Transverse colon (tissue), 4 donors: ENCODE measurements around the gene WDR12. TPM values are rescaled to one million over a fixed set of nuclear protein-coding genes. Genes with fewer than 3 reads are reported as not detected.

Experiments
- DNase-seq: peaks from one replicate; pipeline ENCODE4 v3.0.0-alpha.2; 2019
- H3K27ac ChIP-seq, 4 donors: fragments of 200-600 bp; sonication (generic); 2 replicates each; pipeline ENCODE4 v1.5.1; 2016 to 2018; ENCODE audit warnings: inconsistent platforms in 4 of 4
- H3K27me3 ChIP-seq: fragments of 200-600 bp; sonication (generic); 2 replicates; pipeline ENCODE4 v1.5.1; 2017; ENCODE audit warnings: inconsistent platforms
- H3K36me3 ChIP-seq, 4 donors: fragments of 200-600 bp; sonication (generic); 2 replicates each; pipeline ENCODE4 v1.5.1; 2017 to 2019; ENCODE audit warnings: inconsistent platforms in 4 of 4
- H3K4me1 ChIP-seq, 4 donors: fragments of 200-600 bp; sonication (generic); 2 replicates each; pipeline ENCODE4 v1.5.1; 2017 to 2020; ENCODE audit warnings: inconsistent platforms in 4 of 4
- H3K4me3 ChIP-seq, 4 donors: fragments of 200-600 bp; sonication (generic); 1 replicate in 1 of 4; 2 replicates in 3 of 4; pipeline versions ENCODE4 v1.5.1 to v1.6.1; 2017 to 2019; ENCODE audit warnings: inconsistent platforms in 4 of 4
- H3K9me3 ChIP-seq, 2 donors: fragments of 200-600 bp; sonication (generic); 2 replicates each; pipeline ENCODE4 v1.5.1; 2017 to 2019; ENCODE audit warnings: inconsistent platforms in 2 of 2
- EP300 ChIP-seq: sonication (generic); formaldehyde crosslinking; IDR thresholded peaks from one replicate; pipeline ENCODE4 v1.6.1; 2017; ENCODE audit warnings: antibody characterized with exemption, low read depth
- POLR2A ChIP-seq: fragments of 450-650 bp; IDR thresholded peaks from one replicate; pipeline ENCODE4 v1.6.1; 2016; ENCODE audit warnings: antibody characterized with exemption, mild to moderate bottlenecking, moderate library complexity
- POLR2AphosphoS5 ChIP-seq, 3 donors: sonication (generic); formaldehyde crosslinking; IDR thresholded peaks; one replicate each; pipeline ENCODE4 v1.6.1; 2016; ENCODE audit warnings: antibody characterized with exemption in 3 of 3
- WGBS, 2 donors: methylation state at CpG; one replicate each; pipeline ENCODE4 v1.1.5; 2018; ENCODE audit warnings: low coverage in 1 of 2; 5-methylcytosine and 5-hydroxymethylcytosine counted together
- in situ Hi-C, 4 donors: fragments of 200-750 bp; cut with MboI; loops; one replicate each; pipeline versions ENCODE4 v1.15.0 to v1.15.1; 2017; ENCODE audit warnings: low sequenced_read_pairs in 3 of 4, low pct_ligation_motif_present in 1 of 4, low pct_unique_long_range_greater_than_20kb in 1 of 4
- intact Hi-C: fragments of 100-400 bp; cut with DNase I; formaldehyde crosslinking; loops from one replicate; pipeline ENCODE4 v1.15.1; 2023; ENCODE audit warnings: low total_unique reads
- total RNA-seq, 4 donors: library from RNA; depleted of rRNA; stranded (reverse); fragments of >200 nt; gene quantifications; one replicate each; pipeline ENCODE4 v1.1.0, GENCODE V29; 2016
- TF ChIP-seq, protein P1 (sequence below), 5 experiments: fragments of 200-600 bp in 3 of 5; fragments of 450-650 bp in 2 of 5; sonication (generic) in 3 of 5; IDR thresholded peaks; 1 replicate in 2 of 5; 2 replicates in 3 of 5; pipeline ENCODE4 v1.5.1; 2016 to 2017; ENCODE audit warnings: antibody characterized with exemption in 5 of 5, inconsistent platforms in 3 of 5, mild to moderate bottlenecking in 2 of 5, moderate library complexity in 1 of 5

WDR12 gene
- total RNA-seq, 4 donors from 2014 or later, result 2.2 to 46.0 (median 15.6) TPM

DNA sequence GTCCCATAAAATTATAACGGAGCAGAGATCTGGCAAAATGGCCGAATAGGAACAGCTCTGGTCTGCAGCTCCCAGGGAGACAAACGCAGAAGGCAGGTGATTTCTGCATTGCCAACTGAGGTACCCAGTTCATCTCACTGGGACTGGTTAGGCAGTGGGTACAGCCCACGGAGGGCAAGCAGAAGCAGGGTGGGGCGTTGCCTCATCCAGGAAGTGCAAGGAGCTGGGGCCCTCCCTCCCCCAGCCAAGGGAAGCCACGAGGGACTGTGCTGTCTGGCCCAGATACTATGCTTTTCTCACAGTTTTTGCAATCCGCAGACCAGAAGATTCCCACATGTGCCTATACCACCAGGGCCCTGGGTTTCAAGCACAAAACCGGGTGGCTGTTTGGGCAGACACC is 62.7 kb downstream of the WDR12 start:
- in situ Hi-C loops (no loop called here), intact Hi-C loops (no loop called here)
- H3K9me3 ChIP-seq, result no peaks in the 10 kb centered on the region
- no peak overlapping the region for H3K4me3 ChIP-seq
- H3K27me3 ChIP-seq, result no peaks in the 10 kb centered on the region
- 75 to 80% methylated on average over 2 to 8 of the region's 8 CpGs for WGBS, 2 donors
- DNase-seq, result no peak
- H3K4me1 ChIP-seq, result no peaks in the 10 kb centered on the region
- H3K27ac ChIP-seq, result no peak overlapping the region
- no peaks in the 10 kb centered on the region for H3K36me3 ChIP-seq
- TF ChIP-seq POLR2A, result no peak
- no peak for TF ChIP-seq POLR2AphosphoS5 (IDR thresholded peaks at IDR 0.05)
- TF ChIP-seq, protein P1, sequence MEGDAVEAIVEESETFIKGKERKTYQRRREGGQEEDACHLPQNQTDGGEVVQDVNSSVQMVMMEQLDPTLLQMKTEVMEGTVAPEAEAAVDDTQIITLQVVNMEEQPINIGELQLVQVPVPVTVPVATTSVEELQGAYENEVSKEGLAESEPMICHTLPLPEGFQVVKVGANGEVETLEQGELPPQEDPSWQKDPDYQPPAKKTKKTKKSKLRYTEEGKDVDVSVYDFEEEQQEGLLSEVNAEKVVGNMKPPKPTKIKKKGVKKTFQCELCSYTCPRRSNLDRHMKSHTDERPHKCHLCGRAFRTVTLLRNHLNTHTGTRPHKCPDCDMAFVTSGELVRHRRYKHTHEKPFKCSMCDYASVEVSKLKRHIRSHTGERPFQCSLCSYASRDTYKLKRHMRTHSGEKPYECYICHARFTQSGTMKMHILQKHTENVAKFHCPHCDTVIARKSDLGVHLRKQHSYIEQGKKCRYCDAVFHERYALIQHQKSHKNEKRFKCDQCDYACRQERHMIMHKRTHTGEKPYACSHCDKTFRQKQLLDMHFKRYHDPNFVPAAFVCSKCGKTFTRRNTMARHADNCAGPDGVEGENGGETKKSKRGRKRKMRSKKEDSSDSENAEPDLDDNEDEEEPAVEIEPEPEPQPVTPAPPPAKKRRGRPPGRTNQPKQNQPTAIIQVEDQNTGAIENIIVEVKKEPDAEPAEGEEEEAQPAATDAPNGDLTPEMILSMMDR (IDR thresholded peaks at IDR 0.05), result no peak
- no peak for TF ChIP-seq EP300

GRCh38 chr2:202847693-202848524 is 63.6 kb downstream of the WDR12 start:
- no peaks in the 10 kb centered on the region for H3K36me3 ChIP-seq
- peaks cover 0 to 1% of the 10 kb centered on the region in 2 donors for H3K9me3 ChIP-seq
- intact Hi-C loops (no loop called here), in situ Hi-C loops (no loop called here)
- no peaks in the 10 kb centered on the region for H3K27me3 ChIP-seq
- 80 to 82% methylated on average over 8 to 9 of the region's 9 CpGs for WGBS, 2 donors
- H3K4me1 ChIP-seq, result no peaks in the 10 kb centered on the region
- TF ChIP-seq, protein P1 (IDR thresholded peaks at IDR 0.05), result no peak
- no peak for TF ChIP-seq EP300
- no peak for TF ChIP-seq POLR2A
- TF ChIP-seq POLR2AphosphoS5 (IDR thresholded peaks at IDR 0.05), result no peak
- H3K4me3 ChIP-seq, result no peak overlapping the region
- no peak overlapping the region for H3K27ac ChIP-seq
- no peak for DNase-seq

DNA sequence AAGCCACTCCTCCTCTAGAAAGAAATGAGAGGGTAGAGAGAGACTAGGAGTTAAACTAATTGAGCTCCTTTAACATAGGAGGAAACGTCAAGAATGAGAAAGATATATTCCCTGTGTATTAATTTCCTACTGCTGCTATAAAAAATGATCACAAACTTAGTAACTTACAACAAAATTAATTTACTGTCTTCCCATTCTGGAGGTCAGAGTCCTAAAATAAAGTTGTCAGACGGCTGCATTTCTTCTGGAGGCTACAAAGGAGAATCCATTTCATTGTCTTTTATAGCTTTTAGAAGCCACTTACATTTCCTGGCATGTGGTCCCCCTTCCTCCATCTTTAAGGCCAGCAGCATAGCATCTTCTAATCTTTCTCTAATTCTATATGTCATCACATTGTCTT is 66.8 kb downstream of the WDR12 start:
- intact Hi-C loops (no loop called here), in situ Hi-C loops (no loop called here)
- no peaks in the 10 kb centered on the region for H3K36me3 ChIP-seq
- peaks cover 0 to 6% of the 10 kb centered on the region in 2 donors for H3K9me3 ChIP-seq
- TF ChIP-seq POLR2AphosphoS5 (IDR thresholded peaks at IDR 0.05) (no peak), EP300 (no peak), POLR2A (no peak)
- TF ChIP-seq, protein P1 (IDR thresholded peaks at IDR 0.05), result no peak
- H3K27ac ChIP-seq, result no peak overlapping the region
- H3K4me3 ChIP-seq, result no peak overlapping the region
- WGBS, 2 donors, result 44 to 55% methylated on average over 2 of the region's 2 CpGs
- no peak for DNase-seq
- no peaks in the 10 kb centered on the region for H3K27me3 ChIP-seq
- H3K4me1 ChIP-seq, result no peaks in the 10 kb centered on the region

DNA sequence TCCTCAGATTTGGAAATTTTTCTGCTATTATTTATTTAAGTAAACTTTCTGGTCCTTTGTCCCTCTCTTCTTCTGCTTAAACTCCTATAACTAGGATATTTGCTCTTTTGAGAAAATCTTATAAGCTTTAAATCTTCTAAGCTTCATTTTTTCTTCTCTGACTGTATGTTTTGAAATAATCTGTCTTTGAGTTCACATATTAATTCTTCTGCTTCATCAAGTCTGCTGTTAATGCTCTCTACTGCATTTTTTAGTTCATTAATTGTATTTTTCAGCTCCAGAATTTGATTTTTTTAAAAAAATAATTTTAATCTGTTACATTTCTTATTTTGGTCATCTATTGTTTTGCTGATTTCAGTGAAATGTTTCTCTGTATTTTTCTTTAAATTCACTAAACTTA is 68.8 kb downstream of the WDR12 start:
- H3K27ac ChIP-seq, result no peak overlapping the region
- TF ChIP-seq, protein P1 (IDR thresholded peaks at IDR 0.05), result no peak
- TF ChIP-seq POLR2AphosphoS5 (IDR thresholded peaks at IDR 0.05), result no peak
- TF ChIP-seq EP300, result no peak
- no peak for TF ChIP-seq POLR2A
- no peak overlapping the region for H3K4me3 ChIP-seq
- no peak for DNase-seq
- intact Hi-C loops, result no loop called here
- peaks cover 0 to 6% of the 10 kb centered on the region in 2 donors for H3K9me3 ChIP-seq
- in situ Hi-C loops, result no loop called here
- no peaks in the 10 kb centered on the region for H3K4me1 ChIP-seq
- H3K27me3 ChIP-seq, result no peaks in the 10 kb centered on the region
- H3K36me3 ChIP-seq, result no peaks in the 10 kb centered on the region
